Calu3 (cell line): ENCODE data around the gene RTN1. TPM values are rescaled to one million over a fixed set of nuclear protein-coding genes. Genes with fewer than 3 reads are reported as not detected.

Source experiments
- BruUV-seq: library from RNA; stranded (reverse); fragments of 400-500 nt; replicated peaks from 2 replicates; lab custom pipeline; 2021; lab: Mats Ljungman, UMichigan
- CTCF ChIA-PET: fragments of 300-600 bp; sonication (Branson Sonifier 250); formaldehyde crosslinking; loops from one replicate; lab custom pipeline; 2022; ENCODE audit warnings: antibody characterized with exemption; lab: Charles Lee
- DNase-seq: peaks from one replicate; pipeline ENCODE4 v3.0.0; 2022
- H3K27ac Mint-ChIP-seq: one replicate; pipeline ENCODE4 v1.8.0; 2022; ENCODE audit warnings: mixed read lengths; ENCODE audit not compliant: unreplicated experiment
- H3K27me3 Mint-ChIP-seq: one replicate; pipeline ENCODE4 v1.8.0; 2022; ENCODE audit warnings: mixed read lengths; ENCODE audit not compliant: unreplicated experiment
- H3K36me3 Mint-ChIP-seq: one replicate; pipeline ENCODE4 v1.8.0; 2022; ENCODE audit warnings: mild to moderate bottlenecking, moderate library complexity, mixed read lengths; ENCODE audit not compliant: insufficient read depth, unreplicated experiment
- H3K4me1 Mint-ChIP-seq: one replicate; pipeline ENCODE4 v1.8.0; 2022; ENCODE audit warnings: mild to moderate bottlenecking, low read depth, mixed read lengths; ENCODE audit not compliant: unreplicated experiment
- H3K4me3 Mint-ChIP-seq: one replicate; pipeline ENCODE4 v1.8.0; 2022; ENCODE audit warnings: mild to moderate bottlenecking, low read depth, moderate library complexity, mixed read lengths; ENCODE audit not compliant: unreplicated experiment
- H3K9me3 Mint-ChIP-seq: one replicate; pipeline ENCODE4 v1.8.0; 2022; ENCODE audit warnings: low read depth, mixed read lengths; ENCODE audit not compliant: unreplicated experiment
- intact Hi-C: fragments of 100-400 bp; cut with micrococcal nuclease; formaldehyde crosslinking; loops from one replicate; pipeline ENCODE4 v1.10.0; 2022; ENCODE audit not compliant: unreplicated experiment
- total RNA-seq: library from RNA; stranded (reverse); gene quantifications from 2 replicates; pipeline ENCODE4 v1.2.3, GENCODE V29; 2022
- TF ChIP-seq, protein P1 (sequence below): fragments of 200-600 bp; IDR thresholded peaks from one replicate; pipeline ENCODE4 v1.8.0; 2022; ENCODE audit warnings: antibody characterized with exemption; ENCODE audit not compliant: unreplicated experiment

The RTN1 gene
- total RNA-seq, 1 experiment from 2014 or later: not detected

DNA sequence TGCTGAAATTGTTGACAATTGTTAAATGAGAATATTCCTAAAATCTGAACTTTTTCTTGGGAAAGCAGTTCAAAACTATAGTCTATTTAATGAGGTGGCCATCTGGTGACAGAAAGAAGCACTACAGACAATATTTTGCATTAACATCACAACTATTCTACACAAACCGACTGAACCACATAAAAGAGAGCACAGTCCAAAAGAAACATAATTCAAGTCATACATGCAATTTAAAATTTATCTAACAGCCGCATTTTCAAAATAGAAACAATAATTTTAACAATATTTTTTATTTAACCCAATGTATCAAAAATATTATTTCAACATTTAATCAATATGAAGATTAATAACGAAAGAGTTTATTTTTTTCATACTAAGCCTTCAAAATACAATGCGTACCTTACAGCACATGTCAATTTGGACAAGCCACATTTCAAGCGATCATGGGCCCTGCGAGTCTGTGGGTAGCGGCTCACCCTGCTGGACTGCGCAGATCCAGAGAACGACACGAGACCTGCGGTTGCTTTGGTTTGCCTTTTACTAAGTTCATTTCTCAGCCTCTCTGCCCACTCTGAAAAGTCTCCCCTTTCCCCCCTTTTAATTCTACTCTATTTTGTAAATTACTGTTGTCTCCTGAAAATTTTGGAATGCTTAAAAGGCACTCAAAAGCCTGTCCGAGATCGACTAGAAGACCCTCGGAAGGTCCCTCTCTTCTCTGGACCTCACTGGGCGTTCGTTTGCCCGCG lies 48.4 kb upstream of the RTN1 start:
- no peaks in the 10 kb centered on the region for H3K4me1 Mint-ChIP-seq
- peaks cover 52% of the 10 kb centered on the region for H3K27me3 Mint-ChIP-seq
- H3K4me3 Mint-ChIP-seq: peak overlapping the region; percentile 61
- TF ChIP-seq, protein P1, sequence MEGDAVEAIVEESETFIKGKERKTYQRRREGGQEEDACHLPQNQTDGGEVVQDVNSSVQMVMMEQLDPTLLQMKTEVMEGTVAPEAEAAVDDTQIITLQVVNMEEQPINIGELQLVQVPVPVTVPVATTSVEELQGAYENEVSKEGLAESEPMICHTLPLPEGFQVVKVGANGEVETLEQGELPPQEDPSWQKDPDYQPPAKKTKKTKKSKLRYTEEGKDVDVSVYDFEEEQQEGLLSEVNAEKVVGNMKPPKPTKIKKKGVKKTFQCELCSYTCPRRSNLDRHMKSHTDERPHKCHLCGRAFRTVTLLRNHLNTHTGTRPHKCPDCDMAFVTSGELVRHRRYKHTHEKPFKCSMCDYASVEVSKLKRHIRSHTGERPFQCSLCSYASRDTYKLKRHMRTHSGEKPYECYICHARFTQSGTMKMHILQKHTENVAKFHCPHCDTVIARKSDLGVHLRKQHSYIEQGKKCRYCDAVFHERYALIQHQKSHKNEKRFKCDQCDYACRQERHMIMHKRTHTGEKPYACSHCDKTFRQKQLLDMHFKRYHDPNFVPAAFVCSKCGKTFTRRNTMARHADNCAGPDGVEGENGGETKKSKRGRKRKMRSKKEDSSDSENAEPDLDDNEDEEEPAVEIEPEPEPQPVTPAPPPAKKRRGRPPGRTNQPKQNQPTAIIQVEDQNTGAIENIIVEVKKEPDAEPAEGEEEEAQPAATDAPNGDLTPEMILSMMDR: no peak
- no peaks in the 10 kb centered on the region for H3K36me3 Mint-ChIP-seq
- no peak overlapping the region for H3K27ac Mint-ChIP-seq
- no peaks in the 10 kb centered on the region for H3K9me3 Mint-ChIP-seq
- no peak for DNase-seq
- CTCF ChIA-PET: no interaction called here
- intact Hi-C loops: loop anchor here (1.0 kb wide), 1 partner anchor 287 kb away; no protein-coding TSS in a partner anchor
- no TSS peak for BruUV-seq

DNA sequence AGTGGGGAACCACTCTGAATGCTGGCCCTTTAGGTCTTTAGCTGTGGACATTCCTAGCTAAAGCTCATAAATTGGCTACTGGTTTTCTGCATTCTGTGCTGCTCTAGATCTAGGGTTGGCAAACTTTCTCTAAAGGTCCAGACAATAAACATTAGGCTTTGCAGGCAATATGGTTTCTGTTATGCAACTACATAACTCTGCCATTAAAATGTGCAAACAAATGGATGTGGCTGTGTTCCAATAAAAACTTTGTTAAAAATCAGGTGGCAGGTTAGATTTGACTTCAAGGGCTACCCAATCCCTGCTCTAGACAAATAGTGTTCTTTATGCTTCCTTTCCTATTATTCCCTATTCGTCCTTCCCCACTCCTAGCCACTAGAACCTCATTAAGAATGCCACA lies 42.6 kb upstream of the RTN1 start:
- CTCF ChIA-PET: no interaction called here
- TF ChIP-seq, protein P1: no peak
- no peaks in the 10 kb centered on the region for H3K9me3 Mint-ChIP-seq
- intact Hi-C loops: no loop called here
- no peak overlapping the region for H3K4me3 Mint-ChIP-seq
- no peaks in the 10 kb centered on the region for H3K36me3 Mint-ChIP-seq
- H3K27ac Mint-ChIP-seq: no peak overlapping the region
- no TSS peak for BruUV-seq
- H3K27me3 Mint-ChIP-seq: peaks cover 18% of the 10 kb centered on the region
- no peaks in the 10 kb centered on the region for H3K4me1 Mint-ChIP-seq
- no peak for DNase-seq

DNA sequence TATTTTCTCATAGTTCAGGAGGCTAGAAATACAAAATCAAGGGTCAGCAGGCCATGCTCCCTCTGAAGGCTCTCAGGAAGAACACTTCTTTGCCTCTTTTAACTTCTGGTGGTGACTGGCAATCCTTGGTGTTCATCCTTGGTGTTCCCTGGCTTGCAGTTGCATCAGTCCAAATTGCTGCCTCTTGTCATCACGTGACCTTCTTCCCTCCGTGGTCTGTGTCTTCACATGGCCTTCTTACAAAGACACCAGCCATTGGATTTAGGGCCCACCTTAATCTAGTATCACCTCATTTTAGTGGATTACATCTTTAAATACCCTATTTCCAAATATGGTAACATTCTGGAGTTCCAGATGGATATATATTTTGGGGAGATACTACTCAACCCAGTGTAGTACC lies 41.9 kb upstream of the RTN1 start:
- H3K9me3 Mint-ChIP-seq: no peaks in the 10 kb centered on the region
- intact Hi-C loops: no loop called here
- DNase-seq: no peak
- no peaks in the 10 kb centered on the region for H3K4me1 Mint-ChIP-seq
- H3K27me3 Mint-ChIP-seq: peaks cover 18% of the 10 kb centered on the region
- H3K27ac Mint-ChIP-seq: no peak overlapping the region
- CTCF ChIA-PET: no interaction called here
- no TSS peak for BruUV-seq
- H3K4me3 Mint-ChIP-seq: no peak overlapping the region
- H3K36me3 Mint-ChIP-seq: no peaks in the 10 kb centered on the region
- TF ChIP-seq, protein P1: no peak

DNA sequence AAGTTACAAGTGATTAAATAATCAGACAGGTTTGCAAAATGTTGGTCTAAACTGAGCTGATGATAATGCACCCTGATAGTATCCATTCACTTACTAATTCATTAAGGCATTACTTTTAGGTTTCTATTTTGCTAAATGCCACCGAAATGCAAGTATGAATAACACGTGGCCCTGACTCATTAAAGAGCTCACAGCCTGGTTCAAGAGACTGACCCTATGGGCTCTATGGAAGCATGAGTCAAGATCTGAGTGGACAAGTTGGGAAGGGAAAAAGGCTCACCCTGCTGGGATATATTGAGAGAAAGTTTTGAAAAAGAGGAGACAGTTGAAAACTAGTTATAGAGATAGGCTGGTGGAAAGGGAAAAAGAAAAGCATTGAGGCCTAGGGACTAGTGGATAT lies 34.6 kb upstream of the RTN1 start:
- DNase-seq: no peak
- no peak overlapping the region for H3K4me3 Mint-ChIP-seq
- CTCF ChIA-PET: no interaction called here
- no peaks in the 10 kb centered on the region for H3K4me1 Mint-ChIP-seq
- no peaks in the 10 kb centered on the region for H3K9me3 Mint-ChIP-seq
- H3K36me3 Mint-ChIP-seq: no peaks in the 10 kb centered on the region
- H3K27me3 Mint-ChIP-seq: no peaks in the 10 kb centered on the region
- TF ChIP-seq, protein P1: no peak
- intact Hi-C loops: no loop called here
- BruUV-seq: no TSS peak
- no peak overlapping the region for H3K27ac Mint-ChIP-seq
